ENCODE results near the gene FBXW8. TPM values are rescaled to one million over a fixed set of nuclear protein-coding genes. Genes with fewer than 3 reads are reported as not detected.

Gene FBXW8
- total and polyA plus RNA-seq, 2 donors (not counting 3 experiments of a cell fraction or from before 2014, with no cell fraction given), result 15.4 TPM

- no peak overlapping the region for H3K4me2 ChIP-seq (ENCODE audit: insufficient read depth, low read length)
- H3K79me2 ChIP-seq (ENCODE audit: control insufficient read depth, insufficient read depth, low read length), result no peaks in the 10 kb centered on the region
- ChIA-PET POLR2A (no interaction called here), CTCF (no interaction called here)
- H2AFZ ChIP-seq (ENCODE audit: low read depth, low read length), result peak overlapping the region; percentile 1
- intact Hi-C loops (cut with micrococcal nuclease), result no loop called here
- peaks cover 6% of the 10 kb centered on the region for H3K4me1 ChIP-seq (ENCODE audit: control insufficient read depth, extremely low read depth, insufficient read depth, low read length)
- H3K4me3 ChIP-seq (replicated peaks in 1 of 3; ENCODE audit: insufficient read depth in 1 of 3, low read depth in 1 of 3, low read length in 3 of 3), result no peak overlapping the region
- H3K9me3 ChIP-seq (replicated peaks; ENCODE audit: control insufficient read depth, insufficient read depth, low read length), result no peaks in the 10 kb centered on the region
- dilution Hi-C loops (cut with MboI; ENCODE audit: extremely low pct_ligation_motif_present, low sequenced_read_pairs), result no loop called here
- no peaks in the 10 kb centered on the region for H3K36me3 ChIP-seq (ENCODE audit: control insufficient read depth in 2 of 2, extremely low read depth in 1 of 2, insufficient read depth in 2 of 2, low read length in 2 of 2)
- H3K27me3 ChIP-seq (ENCODE audit: control insufficient read depth in 2 of 2, insufficient read depth in 2 of 2, low read length in 2 of 2), result no peaks in the 10 kb centered on the region
- no TSS peak for BruUV-seq (replicated peaks)
- H3K9me1 ChIP-seq (replicated peaks; ENCODE audit: control insufficient read depth, extremely low read depth, insufficient read depth, low read length), result no peaks in the 10 kb centered on the region
- FAIRE-seq, result no peak
- TF ChIP-seq CTCF (IDR thresholded peaks at IDR 0.05; ENCODE audit: extremely low read depth in 1 of 2, insufficient read depth in 1 of 2, low read depth in 1 of 2, low read length in 2 of 2), result no peak
- no peak for TF ChIP-seq GATA2 (IDR thresholded peaks at IDR 0.05; ENCODE audit: insufficient read depth, insufficient read length, low read depth, low read length)
- no peak for TF ChIP-seq MYC (IDR thresholded peaks at IDR 0.05; ENCODE audit: low read depth, low read length)
- TF ChIP-seq POLR2A (IDR thresholded peaks at IDR 0.05; ENCODE audit: low read depth, low read length), result no peak
- TF ChIP-seq POLR2AphosphoS5 (IDR thresholded peaks at IDR 0.05; ENCODE audit: insufficient read depth, low read depth, low read length), result no peak
- no peak for TF ChIP-seq JUN (IDR thresholded peaks at IDR 0.05; ENCODE audit: borderline replicate concordance, insufficient read depth, insufficient read length, low read depth)
- no peak overlapping the region for H3K9ac ChIP-seq (replicated peaks; ENCODE audit: extremely low read depth, insufficient read depth, low read length)
- no peak for DNase-seq (ENCODE audit: low read depth, low spot score)
- H3K27ac ChIP-seq (ENCODE audit: insufficient read depth, low read depth, low read length), result no peak overlapping the region
- H4K20me1 ChIP-seq (replicated peaks; ENCODE audit: control insufficient read depth, extremely low read depth, insufficient read depth, low read length), result no peaks in the 10 kb centered on the region
Observed at GRCh38 chr12:117048585-117048904, 137.8 kb downstream of the FBXW8 start.

DNA sequence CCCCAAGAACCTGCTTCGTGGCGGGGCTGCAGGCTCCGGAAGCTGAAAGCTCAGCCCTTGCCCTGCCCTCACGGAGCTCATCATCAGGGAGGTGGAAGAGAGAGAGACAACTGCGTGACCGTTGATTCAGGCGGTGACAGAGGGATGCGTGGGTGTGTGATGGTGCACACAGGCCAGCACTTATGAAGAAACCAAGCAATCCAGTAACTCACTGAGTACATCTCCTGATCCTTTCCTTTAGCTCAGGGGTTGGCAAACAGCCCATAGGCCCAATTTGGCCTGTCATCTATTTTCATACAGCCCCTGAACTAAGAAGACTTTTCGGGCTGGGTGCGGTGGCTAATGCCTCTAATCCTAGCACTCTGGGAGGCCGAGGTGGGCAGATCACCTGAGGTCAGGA, 138.5 kb downstream of the FBXW8 start:
- Histone ChIP-seq H3K4me1 (ENCODE audit: control insufficient read depth, extremely low read depth, insufficient read depth, low read length) (peaks cover 6% of the 10 kb centered on the region), H3K79me2 (ENCODE audit: control insufficient read depth, insufficient read depth, low read length) (no peaks in the 10 kb centered on the region), H3K9ac (replicated peaks; ENCODE audit: extremely low read depth, insufficient read depth, low read length) (no peak overlapping the region), H3K27ac (ENCODE audit: insufficient read depth, low read depth, low read length) (no peak overlapping the region), H3K9me1 (replicated peaks; ENCODE audit: control insufficient read depth, extremely low read depth, insufficient read depth, low read length) (no peaks in the 10 kb centered on the region), H4K20me1 (replicated peaks; ENCODE audit: control insufficient read depth, extremely low read depth, insufficient read depth, low read length) (no peaks in the 10 kb centered on the region), H3K36me3 (ENCODE audit: control insufficient read depth in 2 of 2, extremely low read depth in 1 of 2, insufficient read depth in 2 of 2, low read length in 2 of 2) (no peaks in the 10 kb centered on the region), H2AFZ (ENCODE audit: low read depth, low read length) (no peak overlapping the region), H3K9me3 (replicated peaks; ENCODE audit: control insufficient read depth, insufficient read depth, low read length) (no peaks in the 10 kb centered on the region), H3K27me3 (ENCODE audit: control insufficient read depth in 2 of 2, insufficient read depth in 2 of 2, low read length in 2 of 2) (no peaks in the 10 kb centered on the region), H3K4me2 (ENCODE audit: insufficient read depth, low read length) (no peak overlapping the region), H3K4me3 (replicated peaks in 1 of 3; ENCODE audit: insufficient read depth in 1 of 3, low read depth in 1 of 3, low read length in 3 of 3) (no peak overlapping the region)
- ChIA-PET POLR2A (no interaction called here), CTCF (no interaction called here)
- dilution Hi-C loops (cut with MboI; ENCODE audit: extremely low pct_ligation_motif_present, low sequenced_read_pairs) (no loop called here), intact Hi-C loops (cut with micrococcal nuclease) (no loop called here)
- no peak for TF ChIP-seq POLR2A (IDR thresholded peaks at IDR 0.05; ENCODE audit: low read depth, low read length)
- TF ChIP-seq POLR2AphosphoS5 (IDR thresholded peaks at IDR 0.05; ENCODE audit: insufficient read depth, low read depth, low read length), result no peak
- TF ChIP-seq EZH2 (IDR thresholded peaks at IDR 0.05; ENCODE audit: borderline replicate concordance, low read depth, low read length, severe bottlenecking), result no peak
- TF ChIP-seq FOS (IDR thresholded peaks at IDR 0.05; ENCODE audit: borderline replicate concordance, insufficient read depth, low read length), result no peak
- TF ChIP-seq CTCF (IDR thresholded peaks at IDR 0.05; ENCODE audit: extremely low read depth in 1 of 2, insufficient read depth in 1 of 2, low read depth in 1 of 2, low read length in 2 of 2), result no peak
- TF ChIP-seq, protein P1, sequence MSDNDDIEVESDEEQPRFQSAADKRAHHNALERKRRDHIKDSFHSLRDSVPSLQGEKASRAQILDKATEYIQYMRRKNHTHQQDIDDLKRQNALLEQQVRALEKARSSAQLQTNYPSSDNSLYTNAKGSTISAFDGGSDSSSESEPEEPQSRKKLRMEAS (IDR thresholded peaks at IDR 0.05; ENCODE audit: insufficient read depth, insufficient read length), result no peak
- TF ChIP-seq MYC (IDR thresholded peaks at IDR 0.05; ENCODE audit: low read depth, low read length), result no peak
- TF ChIP-seq JUN (IDR thresholded peaks at IDR 0.05; ENCODE audit: borderline replicate concordance, insufficient read depth, insufficient read length, low read depth), result no peak
- TF ChIP-seq GATA2 (IDR thresholded peaks at IDR 0.05; ENCODE audit: insufficient read depth, insufficient read length, low read depth, low read length), result no peak
- BruUV-seq (replicated peaks), result no TSS peak
- FAIRE-seq (no peak), DNase-seq (ENCODE audit: low read depth, low spot score) (no peak)

All from endothelial cell of umbilical vein (primary cell).